Endothelial cell of umbilical vein (primary cell): ENCODE results near the gene VRTN. TPM values are rescaled to one million over a fixed set of nuclear protein-coding genes. Genes with fewer than 3 reads are reported as not detected.

Experiments used
- BruUV-seq: library from RNA; stranded (reverse); fragments of 400-500 nt; replicated peaks from 2 replicates; lab custom pipeline; 2021; lab: Mats Ljungman, UMichigan
- CTCF ChIA-PET: fragments of 300-600, 350-600 bp; sonication (Branson Sonifier 250); formaldehyde crosslinking; loops from one replicate; lab custom pipeline; 2021; ENCODE audit warnings: antibody characterized with exemption, inconsistent platforms; lab: Charles Lee
- POLR2A ChIA-PET: fragments of 300-600, 350-600 bp; sonication (Branson Sonifier 250); formaldehyde crosslinking; loops from one replicate; lab custom pipeline; 2021; ENCODE audit warnings: antibody characterized with exemption, inconsistent platforms; lab: Charles Lee
- DNase-seq: peaks from one replicate; pipeline ENCODE4 v3.0.0-alpha.2; 2011; ENCODE audit warnings: low read depth, low spot score
- FAIRE-seq: peaks from 2 replicates; lab custom pipeline; 2011; peaks lifted over from hg19 to GRCh38; lab: Jason Lieb, UNC
- H2AFZ ChIP-seq: 2 replicates; pipeline ENCODE4 v1.6.0; 2012; ENCODE audit warnings: low read depth, low read length, control low read depth, inconsistent platforms
- H3K27ac ChIP-seq: 2 replicates; pipeline ENCODE4 v1.5.1; 2011; ENCODE audit warnings: low read depth, mild to moderate bottlenecking, control low read depth, low read length, moderate library complexity; ENCODE audit not compliant: insufficient read depth
- H3K27me3 ChIP-seq, 2 experiments: 2 replicates each; pipeline versions ENCODE4 v1.6.0 to v1.6.1; 2011; ENCODE audit warnings: low read length in 2 of 2, mixed read lengths in 1 of 2; ENCODE audit not compliant: control insufficient read depth in 2 of 2, insufficient read depth in 2 of 2
- H3K36me3 ChIP-seq, 2 experiments: 2 replicates in 1 of 2; 3 replicates in 1 of 2; pipeline ENCODE4 v1.5.1; 2011; ENCODE audit warnings: low read length in 2 of 2, mild to moderate bottlenecking in 1 of 2, moderate library complexity in 1 of 2; ENCODE audit not compliant: control insufficient read depth in 2 of 2, insufficient read depth in 2 of 2; ENCODE audit errors: extremely low read depth in 1 of 2
- H3K4me1 ChIP-seq: 3 replicates; pipeline ENCODE4 v1.5.1; 2011; ENCODE audit warnings: mild to moderate bottlenecking, low read length; ENCODE audit not compliant: control insufficient read depth, insufficient read depth; ENCODE audit errors: extremely low read depth
- H3K4me2 ChIP-seq: 2 replicates; pipeline ENCODE4 v1.6.1; 2011; ENCODE audit warnings: low read length, control low read depth, mixed read lengths; ENCODE audit not compliant: insufficient read depth
- H3K4me3 ChIP-seq, 3 experiments: fragments of 200-600 bp in 1 of 3; sonication (generic), shearing (Covaris generic) in 1 of 3; replicated peaks in 1 of 3; 2 replicates each; pipeline ENCODE4 v1.5.1; 2011 to 2016; ENCODE audit warnings: control low read depth in 3 of 3, low read length in 3 of 3, mild to moderate bottlenecking in 2 of 3, inconsistent platforms in 1 of 3, low read depth in 1 of 3, moderate library complexity in 1 of 3; ENCODE audit not compliant: insufficient read depth in 1 of 3
- H3K79me2 ChIP-seq: 2 replicates; pipeline ENCODE4 v1.6.0; 2012; ENCODE audit warnings: low read length, inconsistent platforms; ENCODE audit not compliant: control insufficient read depth, insufficient read depth
- H3K9ac ChIP-seq: replicated peaks from 2 replicates; pipeline ENCODE3; 2011; ENCODE audit warnings: low read length, control low read depth; ENCODE audit not compliant: insufficient read depth; ENCODE audit errors: extremely low read depth
- H3K9me1 ChIP-seq: replicated peaks from 3 replicates; pipeline ENCODE4 v1.6.0; 2011; ENCODE audit warnings: mild to moderate bottlenecking, low read length; ENCODE audit not compliant: control insufficient read depth, insufficient read depth; ENCODE audit errors: extremely low read depth
- H3K9me3 ChIP-seq: replicated peaks from 2 replicates; pipeline ENCODE4 v1.5.1; 2012; ENCODE audit warnings: low read length, inconsistent platforms; ENCODE audit not compliant: control insufficient read depth, insufficient read depth
- H4K20me1 ChIP-seq: replicated peaks from 2 replicates; pipeline ENCODE3; 2011; ENCODE audit warnings: mild to moderate bottlenecking, low read length; ENCODE audit not compliant: control insufficient read depth, insufficient read depth; ENCODE audit errors: extremely low read depth
- EZH2 ChIP-seq: IDR thresholded peaks from 2 replicates; pipeline ENCODE4 v1.6.1; 2012; ENCODE audit warnings: borderline replicate concordance, low read depth, mild to moderate bottlenecking, moderate library complexity, low read length, inconsistent platforms; ENCODE audit not compliant: severe bottlenecking
- FOS ChIP-seq: IDR thresholded peaks from 2 replicates; pipeline ENCODE4 v1.6.1; 2011; ENCODE audit warnings: mild to moderate bottlenecking, low read length, moderate library complexity, borderline replicate concordance; ENCODE audit not compliant: insufficient read depth
- GATA2 ChIP-seq: IDR thresholded peaks from 2 replicates; pipeline ENCODE4 v1.7.0; 2011; ENCODE audit warnings: low read depth, mild to moderate bottlenecking, moderate library complexity, mixed read lengths, low read length; ENCODE audit not compliant: insufficient read length, insufficient read depth
- JUN ChIP-seq: IDR thresholded peaks from 2 replicates; pipeline ENCODE4 v1.6.1; 2011; ENCODE audit warnings: borderline replicate concordance, low read depth; ENCODE audit not compliant: insufficient read length, insufficient read depth
- MYC ChIP-seq: IDR thresholded peaks from one replicate; pipeline ENCODE4 v1.6.1; 2011; ENCODE audit warnings: mild to moderate bottlenecking, low read depth, low read length
- POLR2A ChIP-seq: IDR thresholded peaks from 2 replicates; pipeline ENCODE4 v1.6.1; 2012; ENCODE audit warnings: low read depth, mild to moderate bottlenecking, control low read depth, low read length
- POLR2AphosphoS5 ChIP-seq: IDR thresholded peaks from 2 replicates; pipeline ENCODE4 v1.6.1; 2012; ENCODE audit warnings: low read depth, mild to moderate bottlenecking, control low read depth, low read length, moderate library complexity; ENCODE audit not compliant: insufficient read depth
- dilution Hi-C: fragments of 300-500 bp; cut with MboI; formaldehyde crosslinking; loops from one replicate; pipeline ENCODE4 v1.15.0; 2019; ENCODE audit warnings: low sequenced_read_pairs; ENCODE audit not compliant: extremely low pct_ligation_motif_present
- intact Hi-C: fragments of 100-400 bp; cut with micrococcal nuclease; formaldehyde crosslinking; loops from one replicate; pipeline ENCODE4 v1.10.0; 2022
- polyA plus RNA-seq, 4 experiments: library from polyadenylated mRNA; depleted of rRNA in 3 of 4; stranded (reverse) in 3 of 4; unstranded in 1 of 4; fragments of >200 nt; gene quantifications; 2 replicates each; pipeline versions ENCODE4 v1.2.1 to v1.2.3, GENCODE V29; 2011 to 2012; ENCODE audit warnings: missing spikeins in 1 of 4
- total RNA-seq: library from RNA; stranded (reverse); gene quantifications from 2 replicates; pipeline ENCODE4 v1.2.3, GENCODE V29; 2021
- TF ChIP-seq, protein P1 (sequence below): IDR thresholded peaks from 2 replicates; pipeline ENCODE4 v1.6.1; 2011; ENCODE audit not compliant: insufficient read depth, insufficient read length
- TF ChIP-seq, protein P2 (sequence below), 2 donors: IDR thresholded peaks; 1 replicate in 1 of 2; 2 replicates in 1 of 2; pipeline ENCODE4 v1.5.1; 2011; ENCODE audit warnings: low read length in 2 of 2, mild to moderate bottlenecking in 2 of 2, moderate library complexity in 2 of 2, control low read depth in 1 of 2, inconsistent platforms in 1 of 2, low read depth in 1 of 2; ENCODE audit not compliant: insufficient read depth in 1 of 2; ENCODE audit errors: extremely low read depth in 1 of 2

Gene VRTN
- total and polyA plus RNA-seq, 2 donors (not counting 3 experiments of a cell fraction or from before 2014, with no cell fraction given): 0.03 TPM; not detected in 1

DNA sequence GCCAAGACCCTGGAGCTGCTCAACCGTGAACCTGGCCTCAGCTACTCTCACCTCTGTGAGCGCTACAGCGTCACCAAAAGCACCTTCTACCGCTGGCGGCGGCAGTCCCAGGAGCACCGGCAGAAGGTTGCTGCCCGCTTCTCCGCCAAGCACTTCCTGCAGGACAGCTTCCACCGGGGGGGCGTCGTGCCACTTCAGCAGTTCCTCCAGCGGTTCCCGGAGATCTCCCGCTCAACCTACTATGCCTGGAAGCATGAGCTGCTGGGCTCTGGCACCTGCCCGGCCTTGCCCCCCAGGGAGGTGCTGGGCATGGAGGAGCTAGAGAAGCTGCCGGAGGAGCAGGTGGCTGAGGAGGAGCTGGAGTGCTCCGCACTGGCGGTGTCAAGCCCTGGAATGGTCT, 9.3 kb downstream of the VRTN start:
- no peak for FAIRE-seq
- no peaks in the 10 kb centered on the region for H3K36me3 ChIP-seq
- H3K27me3 ChIP-seq: peaks cover 0 to 5% of the 10 kb centered on the region in 2 experiments
- H2AFZ ChIP-seq: no peak overlapping the region
- H3K27ac ChIP-seq: no peak overlapping the region
- H3K9me1 ChIP-seq: no peaks in the 10 kb centered on the region
- dilution Hi-C loops (no loop called here), intact Hi-C loops (no loop called here)
- POLR2A ChIA-PET: no interaction called here
- H3K4me1 ChIP-seq: no peaks in the 10 kb centered on the region
- no peaks in the 10 kb centered on the region for H4K20me1 ChIP-seq
- TF ChIP-seq POLR2A: no peak
- TF ChIP-seq POLR2AphosphoS5: no peak
- no peak for TF ChIP-seq EZH2
- no peak for TF ChIP-seq GATA2
- no TSS peak for BruUV-seq
- no peaks in the 10 kb centered on the region for H3K9me3 ChIP-seq
- CTCF ChIA-PET: interaction anchor here (5.5 kb wide), 1 partner anchor 121 kb away, joined by 52 read pairs; no protein-coding TSS in a partner anchor
- H3K79me2 ChIP-seq: no peaks in the 10 kb centered on the region
- no peak overlapping the region for H3K9ac ChIP-seq
- no peak for DNase-seq
- no peak overlapping the region for H3K4me3 ChIP-seq
- no peak overlapping the region for H3K4me2 ChIP-seq

DNA sequence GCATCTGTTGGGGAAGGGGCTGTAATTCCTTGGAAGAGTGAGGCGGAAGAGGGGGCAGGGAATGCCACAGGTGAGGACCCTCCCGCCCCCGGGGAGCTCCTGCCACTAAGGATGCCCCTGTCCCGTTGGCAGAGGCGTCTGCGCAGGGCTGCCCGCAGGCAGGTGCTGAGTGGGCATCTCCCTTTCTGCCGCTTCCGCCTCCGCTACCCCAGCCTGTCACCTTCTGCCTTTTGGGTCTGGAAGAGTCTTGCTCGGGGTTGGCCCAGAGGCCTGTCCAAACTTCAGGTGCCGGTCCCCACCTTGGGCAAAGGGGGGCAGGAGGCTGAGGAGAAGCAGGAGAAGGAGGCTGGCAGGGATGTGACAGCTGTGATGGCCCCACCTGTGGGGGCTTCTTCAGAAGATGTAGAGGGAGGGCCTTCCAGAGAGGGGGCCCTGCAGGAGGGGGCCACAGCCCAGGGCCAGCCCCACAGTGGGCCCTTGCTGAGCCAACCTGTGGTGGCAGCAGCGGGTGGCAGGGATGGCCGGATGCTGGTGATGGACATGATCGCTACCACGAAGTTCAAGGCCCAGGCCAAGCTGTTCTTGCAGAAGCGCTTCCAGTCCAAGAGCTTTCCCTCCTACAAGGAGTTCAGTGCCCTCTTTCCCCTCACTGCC, 10.0 kb downstream of the VRTN start:
- peaks cover 3 to 5% of the 10 kb centered on the region in 2 experiments for H3K27me3 ChIP-seq
- CTCF ChIA-PET: interaction anchor here (5.5 kb wide), 1 partner anchor 120 kb away, joined by 52 read pairs; no protein-coding TSS in a partner anchor

More for the DNA sequence above, 10.0 kb downstream of the VRTN start:
- no peak for TF ChIP-seq POLR2A
- TF ChIP-seq EZH2: no peak
- TF ChIP-seq POLR2AphosphoS5: no peak
- TF ChIP-seq, protein P1, sequence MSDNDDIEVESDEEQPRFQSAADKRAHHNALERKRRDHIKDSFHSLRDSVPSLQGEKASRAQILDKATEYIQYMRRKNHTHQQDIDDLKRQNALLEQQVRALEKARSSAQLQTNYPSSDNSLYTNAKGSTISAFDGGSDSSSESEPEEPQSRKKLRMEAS: no peak
- no peak for TF ChIP-seq FOS
- TF ChIP-seq MYC: no peak
- TF ChIP-seq GATA2: no peak
- TF ChIP-seq, protein P2, sequence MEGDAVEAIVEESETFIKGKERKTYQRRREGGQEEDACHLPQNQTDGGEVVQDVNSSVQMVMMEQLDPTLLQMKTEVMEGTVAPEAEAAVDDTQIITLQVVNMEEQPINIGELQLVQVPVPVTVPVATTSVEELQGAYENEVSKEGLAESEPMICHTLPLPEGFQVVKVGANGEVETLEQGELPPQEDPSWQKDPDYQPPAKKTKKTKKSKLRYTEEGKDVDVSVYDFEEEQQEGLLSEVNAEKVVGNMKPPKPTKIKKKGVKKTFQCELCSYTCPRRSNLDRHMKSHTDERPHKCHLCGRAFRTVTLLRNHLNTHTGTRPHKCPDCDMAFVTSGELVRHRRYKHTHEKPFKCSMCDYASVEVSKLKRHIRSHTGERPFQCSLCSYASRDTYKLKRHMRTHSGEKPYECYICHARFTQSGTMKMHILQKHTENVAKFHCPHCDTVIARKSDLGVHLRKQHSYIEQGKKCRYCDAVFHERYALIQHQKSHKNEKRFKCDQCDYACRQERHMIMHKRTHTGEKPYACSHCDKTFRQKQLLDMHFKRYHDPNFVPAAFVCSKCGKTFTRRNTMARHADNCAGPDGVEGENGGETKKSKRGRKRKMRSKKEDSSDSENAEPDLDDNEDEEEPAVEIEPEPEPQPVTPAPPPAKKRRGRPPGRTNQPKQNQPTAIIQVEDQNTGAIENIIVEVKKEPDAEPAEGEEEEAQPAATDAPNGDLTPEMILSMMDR (IDR thresholded peaks at IDR 0.05; ENCODE audit: extremely low read depth in 1 of 2, insufficient read depth in 1 of 2, low read depth in 1 of 2, low read length in 2 of 2): no peak
- TF ChIP-seq JUN: no peak
- FAIRE-seq: no peak
- no peaks in the 10 kb centered on the region for H3K36me3 ChIP-seq
- dilution Hi-C loops (no loop called here), intact Hi-C loops (no loop called here)
- POLR2A ChIA-PET: no interaction called here
- no peaks in the 10 kb centered on the region for H3K9me1 ChIP-seq
- H3K27ac ChIP-seq: no peak overlapping the region
- DNase-seq: no peak
- H3K79me2 ChIP-seq: no peaks in the 10 kb centered on the region
- no peaks in the 10 kb centered on the region for H3K4me1 ChIP-seq
- H4K20me1 ChIP-seq: no peaks in the 10 kb centered on the region
- no peak overlapping the region for H3K4me3 ChIP-seq
- no peak overlapping the region for H2AFZ ChIP-seq
- no peak overlapping the region for H3K4me2 ChIP-seq
- no peaks in the 10 kb centered on the region for H3K9me3 ChIP-seq
- no TSS peak for BruUV-seq
- H3K9ac ChIP-seq: no peak overlapping the region
